Measurements from ENCODE around the gene MAP4K1.
"Not testable (repeated sequence)": the region's sequence is repeated elsewhere in the genome, so short reads cannot be mapped to it uniquely, and the experiment has no call there.

Gene MAP4K1

DNA sequence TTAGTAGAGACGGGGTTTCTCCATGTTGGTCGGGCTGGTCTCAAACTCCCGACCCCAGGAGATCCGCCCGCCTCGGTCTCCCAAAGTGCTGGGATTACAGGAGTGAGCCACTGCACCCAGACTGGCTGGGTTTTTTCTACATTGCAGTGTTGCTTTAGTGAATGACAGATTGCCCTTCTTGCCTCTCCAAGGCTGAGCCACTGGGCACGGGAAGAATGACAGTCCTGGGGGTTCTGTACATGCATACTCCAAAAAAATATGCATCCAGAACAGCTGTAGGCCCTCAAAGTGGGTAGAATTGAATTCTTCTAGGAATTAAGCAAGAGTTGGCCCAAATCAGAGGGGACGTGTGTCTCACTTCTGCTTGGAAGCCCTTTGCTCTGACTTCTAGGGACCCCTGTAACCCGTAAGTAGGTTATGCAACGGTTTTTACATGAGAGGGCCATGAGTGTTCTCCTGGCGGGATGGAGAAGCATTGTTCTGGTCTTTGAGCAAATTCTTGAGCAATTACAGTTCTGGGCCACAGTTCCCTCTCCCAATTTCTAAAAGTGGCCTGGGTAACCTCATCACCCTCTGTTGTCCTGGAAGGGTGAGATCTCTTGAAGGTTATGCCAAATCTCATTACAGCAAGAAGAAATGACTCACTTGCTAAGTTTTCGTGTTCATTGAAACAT is 33.3 kb upstream of the MAP4K1 start:
- DNase-seq: no peak

DNA sequence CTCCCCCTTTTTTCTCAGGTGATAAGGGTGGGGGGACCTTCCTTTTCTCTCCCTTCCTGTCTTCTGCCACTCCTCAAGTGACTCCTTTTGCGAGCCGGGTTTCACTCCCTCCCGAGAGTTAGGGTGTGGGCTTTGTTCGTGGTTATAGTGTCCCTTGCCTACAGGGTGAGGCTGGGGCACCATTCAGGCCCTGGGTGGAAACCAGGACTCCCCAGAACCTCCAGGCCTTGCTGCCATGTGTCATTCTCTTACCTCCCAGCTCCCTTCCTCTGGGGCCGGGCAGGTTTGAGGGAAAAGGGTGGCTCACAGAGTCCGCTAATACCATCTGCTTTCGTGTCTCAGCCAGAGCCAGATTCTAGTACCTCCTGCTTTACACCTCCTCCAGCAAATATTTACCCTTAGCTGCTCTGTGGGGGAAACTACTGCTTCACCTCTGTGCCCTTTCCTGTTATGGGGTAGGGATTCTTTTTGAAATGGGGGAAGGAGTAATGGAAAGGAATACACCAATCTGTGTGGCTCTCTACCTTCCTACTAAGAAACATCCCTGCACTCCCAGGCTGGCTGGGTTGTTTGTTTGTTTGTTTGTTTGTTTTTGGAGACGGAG is 32.5 kb upstream of the MAP4K1 start:
- no peak for DNase-seq

DNA sequence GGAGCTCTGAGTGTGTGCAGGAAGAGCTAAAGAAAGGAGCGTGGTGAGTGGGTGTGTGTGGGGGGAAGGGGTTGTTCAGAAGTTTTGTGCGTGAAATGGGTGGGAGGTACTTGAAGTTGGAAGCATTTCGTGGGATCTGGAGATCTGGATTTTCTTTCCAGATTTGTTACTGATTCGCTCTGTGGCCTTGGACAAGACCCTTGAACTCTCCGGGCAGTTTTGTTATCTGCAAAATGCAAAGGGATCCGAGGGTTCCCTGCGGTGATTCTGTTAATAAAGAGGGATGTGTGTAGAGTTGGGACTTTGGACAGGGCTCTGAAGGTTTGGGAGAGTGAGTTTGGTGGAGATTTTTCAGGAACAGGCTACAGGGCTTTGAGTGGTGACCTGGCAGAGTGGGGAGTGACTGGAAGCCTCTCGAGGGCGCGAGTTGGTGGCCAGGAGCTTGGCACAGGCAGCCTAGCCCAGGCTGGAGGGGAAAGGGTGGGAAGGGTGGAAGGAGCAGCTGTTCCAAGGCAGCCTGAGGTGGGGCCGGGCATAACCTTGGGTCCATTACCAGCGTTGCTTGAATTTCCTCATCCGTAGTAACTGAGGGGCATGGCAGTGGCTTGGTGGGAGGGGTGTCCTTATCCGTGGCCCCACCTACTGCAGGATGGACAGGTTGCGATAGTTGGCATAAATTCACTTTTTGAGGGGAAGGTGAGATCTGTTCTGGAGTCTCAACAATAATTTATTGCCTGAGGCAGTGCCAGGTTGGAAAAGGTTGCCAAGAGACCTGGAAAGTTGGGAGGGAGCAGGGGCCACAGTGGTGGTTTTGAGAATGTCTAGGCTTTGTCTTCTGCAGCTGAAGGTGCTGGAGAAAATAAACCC is 31.8 kb upstream of the MAP4K1 start:
- no peak for DNase-seq

DNA sequence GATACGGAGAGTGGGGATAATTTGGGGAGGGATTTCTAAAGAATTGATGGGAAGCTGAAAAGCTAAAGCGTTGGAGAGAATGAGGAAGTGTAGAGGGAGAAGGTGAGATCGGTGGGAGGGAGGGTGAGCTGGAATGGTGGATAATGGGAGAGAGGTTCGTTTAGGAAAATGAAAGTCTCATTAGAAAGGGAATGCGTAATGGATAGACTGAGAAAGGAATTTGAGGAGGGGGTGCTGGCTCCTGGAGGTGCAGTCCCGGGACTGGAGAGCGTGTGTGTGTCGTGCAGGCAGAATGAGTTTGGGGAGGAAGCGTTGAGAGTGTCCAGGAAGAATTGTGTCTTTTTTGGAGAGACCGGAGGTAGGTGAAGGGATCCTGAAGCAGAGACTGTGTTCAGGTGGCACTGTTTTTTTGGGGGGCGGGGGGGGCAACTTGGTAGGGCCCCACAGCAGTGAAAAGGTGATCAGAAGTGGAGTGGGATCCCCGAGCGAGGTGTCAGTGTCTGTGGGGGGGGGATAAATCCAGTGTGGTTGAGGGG is 31.1 kb upstream of the MAP4K1 start:
- peak; percentile 30 for DNase-seq

DNA sequence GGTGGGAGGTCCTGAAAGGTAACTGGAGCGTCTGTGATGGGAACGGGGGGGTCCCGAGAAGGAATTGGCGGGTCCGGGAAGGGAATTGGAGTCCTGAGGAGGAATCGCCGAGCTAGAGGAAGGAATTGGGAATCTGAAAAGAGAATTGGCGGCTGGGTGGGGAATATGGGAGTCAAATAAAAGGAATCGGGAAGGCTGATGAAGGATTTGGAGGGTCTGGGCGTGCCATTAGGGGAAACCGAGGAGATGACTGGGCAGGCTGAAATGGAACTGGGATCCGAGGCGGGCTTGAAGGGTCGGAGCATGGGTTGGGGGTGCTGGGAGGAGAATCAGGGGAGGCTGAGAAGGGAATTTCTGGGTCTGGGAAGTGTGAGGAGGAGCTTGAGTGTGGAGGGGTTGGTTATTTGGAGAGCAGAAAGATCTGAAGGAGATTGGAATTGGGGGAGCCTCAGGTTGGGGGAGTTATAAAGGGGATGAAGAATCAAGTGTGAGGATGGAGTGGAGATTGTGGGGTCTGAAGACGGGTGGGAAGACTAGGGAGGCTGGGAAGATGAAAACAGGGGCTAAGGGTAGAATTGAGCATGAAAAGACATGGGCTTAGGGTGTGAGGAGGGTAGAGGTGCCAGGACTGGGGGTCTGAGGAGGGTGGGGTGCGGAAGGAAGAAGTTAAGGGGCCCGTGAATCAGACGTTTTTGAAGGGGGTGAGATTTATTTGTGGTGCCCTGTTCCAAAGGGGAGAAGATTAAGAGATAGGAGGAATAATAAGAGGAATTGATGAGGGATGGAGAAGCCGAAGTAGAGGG is 30.4 kb upstream of the MAP4K1 start:
- DNase-seq: no peak

DNA sequence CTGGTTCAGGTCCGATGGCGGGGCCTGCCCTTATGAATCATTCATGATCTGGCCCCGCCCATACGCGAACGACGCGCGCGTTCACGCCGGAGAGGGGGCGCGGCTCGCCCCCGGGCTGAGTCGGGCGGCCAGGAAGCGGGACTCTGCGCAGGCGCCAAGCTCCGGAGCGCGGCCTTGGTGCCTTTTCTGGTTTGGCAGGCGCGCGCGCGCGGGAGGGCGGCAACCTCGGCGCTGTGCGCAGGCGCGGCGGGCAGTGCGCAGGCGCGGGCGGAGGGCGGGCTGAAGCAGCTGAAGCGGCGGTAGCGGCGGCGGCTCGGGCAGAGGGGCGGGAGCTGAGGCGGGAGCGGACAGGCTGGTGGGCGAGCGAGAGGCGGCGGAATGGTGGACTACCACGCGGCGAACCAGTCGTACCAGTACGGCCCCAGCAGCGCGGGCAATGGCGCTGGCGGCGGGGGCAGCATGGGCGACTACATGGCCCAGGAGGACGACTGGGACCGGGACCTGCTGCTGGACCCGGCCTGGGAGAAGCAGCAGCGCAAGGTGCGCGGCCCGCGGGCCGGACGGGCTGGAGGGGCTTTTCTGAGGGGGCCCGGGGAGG is 29.7 kb upstream of the MAP4K1 start, which contains the start of gene ACTN4:
ACTN4 (plus strand) TSS at position 282 of the 598 bp plus-strand sequence; CDS start at position 379, 97 bp downstream.
- peak; percentile 99 for DNase-seq

DNA sequence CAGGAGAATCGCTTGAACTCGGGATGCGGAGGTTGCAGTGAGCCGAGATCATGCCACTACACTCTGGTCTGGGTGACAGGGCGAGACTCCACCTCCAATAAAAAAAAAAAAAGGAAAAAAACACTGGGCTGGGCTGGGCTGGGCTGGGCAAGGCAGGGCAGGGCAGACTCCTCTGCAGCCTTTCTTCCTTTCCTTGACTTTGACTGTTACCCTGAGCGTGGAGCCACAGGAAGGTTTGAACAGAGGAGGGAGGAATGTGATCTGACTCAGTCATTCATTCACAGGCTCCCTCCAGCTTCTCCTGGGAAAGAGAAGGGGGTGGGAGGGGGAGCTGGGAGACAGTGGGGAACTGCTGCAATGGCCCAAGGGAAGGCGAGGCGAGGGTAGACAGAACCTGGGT is 27.0 kb upstream of the MAP4K1 start:
- DNase-seq: no peak

DNA sequence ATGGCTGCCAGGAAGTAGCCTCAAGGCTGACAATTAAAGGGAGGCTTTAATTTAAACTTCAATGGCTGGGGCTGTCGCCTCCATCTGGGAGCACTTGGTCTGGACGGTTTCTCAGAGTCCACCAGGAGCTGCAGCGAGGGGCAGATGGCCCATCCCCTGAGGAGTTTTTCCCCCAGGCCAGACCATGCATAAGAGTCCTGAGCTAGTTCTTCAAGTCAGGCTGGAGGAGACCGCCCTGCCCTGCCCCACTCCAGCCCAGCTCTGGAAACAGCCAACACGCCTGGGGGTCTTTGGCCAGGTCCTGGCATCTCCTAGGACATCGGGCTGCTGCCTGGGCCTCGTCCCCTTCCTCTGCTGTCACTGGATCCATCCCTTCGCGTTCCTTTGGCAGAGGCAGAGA is 24.4 kb upstream of the MAP4K1 start:
- DNase-seq: no peak

DNA sequence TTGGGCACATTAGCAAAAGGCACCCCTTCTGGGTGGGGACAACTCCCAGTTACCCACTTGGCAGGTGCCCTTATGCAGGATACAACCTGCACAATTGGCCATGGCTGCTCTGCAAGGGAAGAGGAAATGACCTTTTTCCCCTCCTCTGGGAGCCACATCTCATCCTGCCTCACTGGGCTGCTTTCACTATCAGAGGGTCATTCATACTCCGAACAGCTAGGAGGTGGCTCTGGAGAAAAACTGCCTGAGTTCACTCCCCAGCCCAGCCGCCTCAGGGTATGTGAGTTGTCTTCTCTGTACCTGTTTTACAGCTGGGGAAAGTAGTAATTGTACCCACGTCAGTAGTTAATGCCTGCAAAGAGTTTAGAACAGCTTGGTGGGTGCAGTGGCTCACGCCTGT is 22.6 kb upstream of the MAP4K1 start:
- DNase-seq: no peak

DNA sequence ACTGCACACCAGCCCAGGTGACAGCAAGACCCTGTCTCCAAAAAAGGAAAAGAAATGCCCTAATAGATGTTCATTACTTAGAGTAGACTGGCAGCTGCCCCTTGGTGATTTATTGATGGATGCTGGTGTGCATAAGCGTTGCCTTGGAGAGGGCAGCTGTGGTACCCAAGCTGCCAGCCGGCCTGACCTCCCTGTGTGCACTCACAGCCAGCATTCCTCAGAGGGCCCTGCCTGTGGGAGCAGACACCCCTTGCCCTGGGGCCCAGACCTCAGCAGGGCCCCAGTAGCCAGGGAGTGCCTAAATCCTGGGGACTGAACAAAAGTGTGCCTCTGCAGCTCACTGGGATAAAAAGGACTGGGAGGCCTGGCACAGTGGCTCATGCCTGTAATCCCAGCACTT is 21.9 kb upstream of the MAP4K1 start:
- no peak for DNase-seq

DNA sequence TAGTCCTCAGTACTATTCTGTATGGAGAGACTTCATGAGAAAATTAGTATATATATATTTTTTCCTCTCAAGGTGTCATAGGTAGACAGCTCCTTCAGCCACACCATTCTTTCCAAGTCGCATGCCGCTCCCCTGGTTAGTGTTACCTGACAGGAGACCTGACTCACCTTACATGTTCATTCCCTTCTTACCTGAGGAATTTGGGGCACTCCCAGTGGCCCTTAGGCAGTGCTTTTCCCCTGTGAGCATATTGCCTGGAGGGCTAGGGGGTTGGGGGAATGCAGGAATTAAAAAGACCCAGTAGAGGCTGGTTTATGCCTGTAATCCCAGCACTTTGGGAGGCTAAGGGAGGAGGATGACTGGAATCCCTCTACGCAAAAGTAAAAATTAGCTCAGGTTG is 20.7 kb upstream of the MAP4K1 start:
- DNase-seq: no peak

DNA sequence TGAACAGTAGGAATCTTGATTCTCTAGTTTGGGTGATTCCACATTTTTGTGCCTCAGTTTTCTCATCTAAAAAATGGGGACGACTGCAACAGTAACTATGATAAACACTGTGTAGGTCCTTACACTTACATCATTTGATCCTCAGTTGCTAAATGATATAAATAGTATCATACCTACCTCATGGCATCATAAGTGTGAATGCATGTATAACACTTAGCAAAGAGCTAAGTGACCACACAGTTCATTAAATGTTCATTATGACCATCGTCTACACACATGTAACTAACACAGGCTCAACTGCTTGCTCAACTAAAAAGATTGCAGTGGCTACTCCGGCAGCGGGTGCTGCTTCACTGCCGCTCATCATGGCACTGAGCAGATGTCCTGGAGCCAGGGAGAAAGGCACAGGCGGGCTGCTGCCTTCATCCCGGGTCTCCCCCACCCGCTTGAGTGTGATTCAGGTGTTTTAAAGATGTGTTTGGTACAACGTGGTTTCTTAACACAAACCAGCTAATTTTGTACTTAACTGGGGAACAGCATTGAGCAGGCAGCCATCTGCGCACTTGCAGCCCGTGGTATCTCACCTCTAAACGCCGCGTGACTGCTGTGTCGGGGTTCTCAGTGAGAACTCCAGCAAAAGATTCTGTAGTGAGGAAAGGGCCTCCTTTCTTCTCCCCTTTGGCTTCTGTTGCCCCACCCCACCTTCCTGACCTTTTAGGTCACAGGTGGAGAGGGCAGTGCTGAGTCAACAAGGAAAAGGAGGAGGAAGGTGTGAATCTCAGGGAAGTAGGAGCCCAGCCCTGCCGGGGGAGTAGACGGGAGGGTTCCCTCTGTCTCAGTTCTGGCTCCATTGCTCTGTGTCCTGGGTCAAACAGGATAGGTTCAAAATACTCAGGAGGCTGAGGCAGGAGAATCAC is 18.0 kb upstream of the MAP4K1 start:
- no peak for DNase-seq

DNA sequence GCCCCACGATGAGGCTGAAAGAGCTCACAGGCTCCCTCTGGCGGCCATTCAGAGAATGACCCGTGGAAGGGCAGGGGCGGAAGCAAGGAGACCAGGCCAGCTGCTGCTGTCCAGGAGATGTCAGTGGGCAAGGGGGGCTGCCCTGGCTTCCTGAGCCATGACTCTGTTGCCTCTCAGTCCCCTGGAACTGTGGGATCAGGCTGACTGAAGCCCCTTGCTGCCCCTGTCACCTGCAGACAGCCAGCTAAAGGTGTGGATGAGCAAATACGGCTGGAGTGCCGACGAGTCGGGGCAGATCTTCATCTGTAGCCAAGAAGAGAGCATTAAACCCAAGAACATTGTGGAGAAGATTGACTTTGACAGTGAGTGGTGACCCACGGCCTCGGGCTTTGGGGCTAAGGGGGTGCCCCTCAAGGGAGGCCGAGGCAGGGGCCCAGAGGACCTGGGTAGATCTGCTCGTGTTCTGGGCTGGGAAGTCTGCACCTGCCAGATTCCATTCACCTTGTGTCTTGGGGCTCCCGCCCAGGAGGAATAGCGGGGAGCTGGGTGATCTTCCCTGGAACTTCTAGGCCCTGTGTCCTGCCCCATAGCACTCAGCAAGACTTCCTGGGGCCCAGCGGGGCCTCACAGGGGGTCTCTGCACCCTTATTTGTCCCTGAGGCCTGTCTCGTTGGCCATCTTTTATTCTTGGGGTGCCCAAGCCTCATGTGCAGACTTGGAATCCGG is 17.2 kb upstream of the MAP4K1 start:
- peak; percentile 93 for DNase-seq

DNA sequence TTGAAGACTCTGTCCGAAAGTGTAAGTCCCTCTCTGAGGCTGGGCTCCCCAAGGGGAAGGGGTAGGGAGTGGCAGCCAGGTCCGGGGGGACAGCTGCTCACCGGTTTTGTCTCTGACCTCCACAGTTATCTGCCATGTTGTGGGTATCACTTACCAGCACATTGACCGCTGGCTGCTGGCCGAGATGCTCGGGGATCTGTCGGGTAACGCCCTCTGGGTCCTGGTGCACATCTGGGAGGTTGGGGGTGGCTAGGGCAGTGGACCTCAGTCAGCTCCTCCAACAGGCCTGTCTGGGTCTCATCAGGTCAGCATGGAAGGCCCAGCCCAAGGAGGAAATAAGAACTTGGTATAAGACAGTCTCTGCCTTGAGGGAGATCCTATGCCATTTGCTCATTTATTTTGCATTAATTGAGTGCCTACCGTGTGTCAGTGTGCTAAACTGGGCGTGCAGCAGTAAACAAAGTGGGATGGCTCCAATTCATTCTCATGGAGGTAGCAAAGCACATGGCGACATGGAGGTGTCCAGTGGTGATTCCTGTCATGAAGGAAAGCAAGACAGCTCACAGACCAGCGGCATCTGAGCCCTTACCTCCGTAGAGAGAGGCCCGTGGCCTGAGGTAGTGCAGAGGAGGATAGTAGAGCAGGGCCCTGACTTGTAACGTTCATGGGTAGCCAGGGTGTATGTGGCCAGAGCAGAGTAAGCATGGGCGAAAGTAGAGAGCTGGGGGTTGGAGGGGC is 14.9 kb upstream of the MAP4K1 start:
- DNase-seq: no peak

DNA sequence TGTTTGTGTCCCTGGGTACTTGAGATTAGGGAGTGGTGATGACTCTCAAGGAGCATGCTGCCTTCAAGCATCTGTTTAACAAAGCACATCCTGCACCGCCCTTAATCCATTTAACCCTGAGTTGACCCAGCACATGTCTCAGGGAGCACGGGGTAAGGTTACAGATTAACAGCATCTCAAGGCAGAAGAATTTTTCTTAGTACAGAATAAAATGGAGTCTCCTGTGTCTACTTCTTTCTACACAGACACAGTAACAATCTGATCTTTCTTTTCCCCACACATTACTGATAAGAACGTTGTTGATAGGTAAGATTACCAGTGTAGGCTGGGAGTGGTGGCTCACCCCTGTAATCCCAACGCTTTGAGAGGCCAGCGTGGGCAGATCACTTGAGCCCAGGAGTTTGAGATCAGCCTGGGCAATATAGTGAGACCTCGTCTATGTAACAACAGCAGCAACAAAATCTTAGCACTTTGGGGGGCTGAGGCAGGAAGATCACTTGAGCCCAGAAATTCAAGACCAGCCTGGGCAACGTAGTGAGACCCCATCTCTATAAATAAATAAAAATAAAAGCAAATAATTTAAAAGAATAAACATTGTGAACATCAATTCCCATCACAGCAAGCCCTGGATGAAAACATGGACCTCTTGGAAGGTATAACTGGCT is 14.2 kb upstream of the MAP4K1 start:
- DNase-seq: not testable (repeated sequence)

DNA sequence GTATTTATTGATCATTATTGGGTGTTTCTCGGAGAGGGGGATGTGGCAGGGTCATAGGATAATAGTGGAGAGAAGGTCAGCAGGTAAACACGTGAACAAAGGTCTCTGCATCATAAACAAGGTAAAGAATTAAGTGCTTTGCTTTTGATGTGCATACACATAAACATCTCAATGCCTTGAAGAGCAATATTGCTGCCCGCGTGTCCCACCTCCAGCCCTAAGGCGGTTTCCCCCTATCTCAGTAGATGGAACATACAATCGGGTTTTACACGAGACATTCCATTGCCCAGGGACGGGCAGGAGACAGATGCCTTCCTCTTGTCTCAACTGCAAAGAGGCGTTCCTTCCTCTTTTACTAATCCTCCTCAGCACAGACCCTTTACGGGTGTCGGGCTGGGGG is 13.5 kb upstream of the MAP4K1 start:
- DNase-seq: not testable (repeated sequence)

DNA sequence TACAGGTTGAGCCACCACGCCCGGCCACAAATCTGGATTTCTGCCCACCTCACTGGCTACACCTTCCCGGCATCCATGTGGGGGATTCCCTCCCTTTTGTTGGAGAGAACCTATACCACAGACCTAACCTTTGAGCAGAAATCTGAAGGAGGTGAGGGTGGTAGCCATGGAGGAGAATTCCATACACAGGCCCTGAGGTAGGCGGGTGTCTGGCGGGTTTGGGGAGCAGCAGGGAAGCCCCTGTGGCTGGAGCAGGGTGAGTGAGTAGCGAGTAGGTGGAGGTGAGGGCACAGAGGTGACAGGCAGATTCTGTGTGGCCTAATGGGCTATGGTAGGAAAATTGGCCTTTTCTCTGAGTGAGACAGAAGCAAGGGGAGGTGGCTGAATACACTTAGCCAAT is 11.8 kb upstream of the MAP4K1 start:
- DNase-seq: no peak

DNA sequence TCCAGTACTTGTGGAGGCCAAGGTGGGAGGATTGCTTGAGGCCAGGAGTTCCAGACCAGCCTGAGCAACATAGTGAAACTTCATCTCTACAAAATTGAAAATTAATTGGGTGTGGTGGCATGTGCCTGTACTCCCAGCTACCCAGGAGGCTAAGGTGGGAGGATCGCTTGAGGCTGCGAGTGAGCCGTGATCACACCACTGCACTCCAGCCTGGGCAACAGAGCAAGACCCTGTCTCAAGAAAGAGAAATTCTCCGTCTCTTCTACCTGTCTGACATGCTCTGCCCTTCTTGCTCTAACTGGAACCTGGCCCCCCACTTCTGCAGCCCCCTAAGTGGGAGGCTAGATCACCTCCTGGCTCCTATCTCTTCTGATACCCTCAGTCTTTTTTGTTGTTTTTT is 8.6 kb upstream of the MAP4K1 start:
- DNase-seq: no peak

DNA sequence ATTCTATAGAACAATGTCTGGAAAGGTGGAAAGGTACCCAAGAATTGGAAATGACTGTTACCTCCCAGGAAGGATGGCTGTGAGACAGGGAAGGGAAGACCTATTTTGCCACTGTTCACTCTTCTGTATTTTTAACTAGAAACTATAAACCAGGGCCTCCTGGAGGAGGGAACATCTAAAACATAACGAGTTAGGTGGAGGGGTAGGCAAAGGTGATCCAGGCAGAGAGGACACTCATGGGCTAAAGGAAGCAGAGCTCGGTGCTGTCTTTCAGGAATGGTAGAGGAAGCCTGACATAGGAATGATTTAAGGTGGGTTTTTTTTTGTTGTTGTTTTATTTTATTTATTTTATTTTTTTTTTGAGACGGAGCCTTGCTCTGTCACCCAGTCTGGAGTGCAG is 7.1 kb upstream of the MAP4K1 start:
- no peak for DNase-seq
